Vagina (tissue), 2 donors: ENCODE measurements around the gene ZMYND10.

Experiments used
- CTCF ChIP-seq, 3 experiments: fragments of 450-650 bp in 2 of 3; fragments of 200-600 bp in 1 of 3; sonication (generic) in 1 of 3; IDR thresholded peaks; one replicate each; pipeline ENCODE4 v1.5.1; 2017 to 2019; ENCODE audit warnings: antibody characterized with exemption in 3 of 3, mild to moderate bottlenecking in 2 of 3, moderate library complexity in 2 of 3
- POLR2A ChIP-seq, 2 donors: fragments of 450-650 bp; IDR thresholded peaks; one replicate each; pipeline ENCODE4 v1.6.1; 2017; ENCODE audit warnings: antibody characterized with exemption in 2 of 2, mild to moderate bottlenecking in 2 of 2, moderate library complexity in 2 of 2
- POLR2AphosphoS5 ChIP-seq, 2 donors: sonication (generic); formaldehyde crosslinking; IDR thresholded peaks; one replicate each; pipeline ENCODE4 v1.9.0; 2017; ENCODE audit warnings: antibody characterized with exemption in 2 of 2, mild to moderate bottlenecking in 2 of 2, low read depth in 1 of 2; ENCODE audit not compliant: insufficient read depth in 1 of 2

DNA sequence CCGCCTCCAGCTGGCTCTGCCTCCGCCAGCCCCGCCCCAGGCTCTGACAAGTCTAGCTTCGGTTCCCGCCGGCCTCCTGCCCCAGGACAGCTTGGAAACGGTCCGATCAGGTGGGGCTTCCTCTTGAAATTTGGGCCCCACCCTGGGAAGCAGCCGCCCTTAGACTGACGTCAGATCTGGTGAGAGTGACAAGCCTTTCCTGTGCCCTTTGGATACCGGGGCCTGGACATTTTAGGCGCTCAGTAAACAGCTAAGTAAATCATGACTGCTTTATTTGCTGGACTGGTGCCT is 45.9 kb downstream of the ZMYND10 start:
- TF ChIP-seq CTCF (IDR thresholded peaks at IDR 0.05) = no peak
- no peak for TF ChIP-seq POLR2A (IDR thresholded peaks at IDR 0.05)
- TF ChIP-seq POLR2AphosphoS5 (IDR thresholded peaks at IDR 0.05; ENCODE audit: insufficient read depth in 1 of 2, low read depth in 1 of 2) = peak in 1 of 2 donors; percentile 93
